HepG2 (cell line): ENCODE measurements around the gene TEX51.

ENCODE experiments used
- GPN1 ChIP-seq: sonication (generic); formaldehyde crosslinking; IDR thresholded peaks from 2 replicates; pipeline ENCODE4 v1.5.1; 2020; ENCODE audit warnings: missing genetic modification reagents, borderline replicate concordance
- PHF21A ChIP-seq: sonication (generic); formaldehyde crosslinking; IDR thresholded peaks from 2 replicates; pipeline ENCODE4 v1.5.0; 2020; ENCODE audit warnings: mild to moderate bottlenecking, missing genetic modification reagents
- RERE ChIP-seq: IDR thresholded peaks from 2 replicates; pipeline ENCODE4 v1.6.1; 2016; ENCODE audit warnings: low read depth, missing genetic modification reagents, missing compliant biosample characterization
- SOX6 ChIP-seq, 2 experiments: fragments of 450-650 bp in 1 of 2; sonication (generic) in 1 of 2; formaldehyde crosslinking in 1 of 2; IDR thresholded peaks; 2 replicates each; pipeline versions ENCODE4 v1.4.0 to v1.6.1; 2017 to 2020; ENCODE audit warnings: antibody characterized with exemption in 1 of 2, mild to moderate bottlenecking in 1 of 2, missing genetic modification reagents in 1 of 2
- SP1 ChIP-seq, 2 experiments: fragments of 450-650 bp in 1 of 2; sonication (generic) in 1 of 2; formaldehyde crosslinking in 1 of 2; IDR thresholded peaks; 2 replicates each; pipeline versions ENCODE4 v1.4.0 to v1.6.1; 2016 to 2020; ENCODE audit warnings: missing genetic modification reagents in 1 of 2
- ZBTB25 ChIP-seq: IDR thresholded peaks from 2 replicates; pipeline ENCODE4 v1.6.1; 2018; ENCODE audit warnings: missing genetic modification reagents
- ZFP36 ChIP-seq: fragments of 150-350 bp; IDR thresholded peaks from 2 replicates; pipeline ENCODE4 v1.6.1; 2018; ENCODE audit warnings: borderline replicate concordance, low read length, low read depth; ENCODE audit not compliant: partially characterized antibody
- ZKSCAN8 ChIP-seq: IDR thresholded peaks from 2 replicates; pipeline ENCODE4 v1.6.1; 2016; ENCODE audit warnings: borderline replicate concordance, missing genetic modification reagents, missing compliant biosample characterization
- ZNF224 ChIP-seq: sonication (generic); formaldehyde crosslinking; IDR thresholded peaks from 2 replicates; pipeline ENCODE4 v1.5.0; 2020; ENCODE audit warnings: mild to moderate bottlenecking, missing genetic modification reagents
- ZNF564 ChIP-seq: sonication (generic); formaldehyde crosslinking; IDR thresholded peaks from 2 replicates; pipeline ENCODE4 v1.8.1; 2023; ENCODE audit warnings: mild to moderate bottlenecking, missing genetic modification reagents
- ZNF616 ChIP-seq: sonication (generic); formaldehyde crosslinking; IDR thresholded peaks from 2 replicates; pipeline ENCODE4 v1.5.0; 2020; ENCODE audit warnings: low read depth, mild to moderate bottlenecking, missing genetic modification reagents
- TF ChIP-seq, protein P1 (sequence below): IDR thresholded peaks from 2 replicates; pipeline ENCODE4 v1.6.1; 2016; ENCODE audit warnings: missing biosample characterization, missing genetic modification reagents, low read depth
- TF ChIP-seq, protein P2 (sequence below): sonication (generic); formaldehyde crosslinking; IDR thresholded peaks from 2 replicates; pipeline ENCODE4 v1.5.0; 2020; ENCODE audit warnings: mild to moderate bottlenecking, missing genetic modification reagents, moderate library complexity
- TF ChIP-seq, protein P3 (sequence below): IDR thresholded peaks from 2 replicates; pipeline ENCODE4 v1.4.0; 2020; ENCODE audit warnings: mild to moderate bottlenecking, missing genetic modification reagents

DNA sequence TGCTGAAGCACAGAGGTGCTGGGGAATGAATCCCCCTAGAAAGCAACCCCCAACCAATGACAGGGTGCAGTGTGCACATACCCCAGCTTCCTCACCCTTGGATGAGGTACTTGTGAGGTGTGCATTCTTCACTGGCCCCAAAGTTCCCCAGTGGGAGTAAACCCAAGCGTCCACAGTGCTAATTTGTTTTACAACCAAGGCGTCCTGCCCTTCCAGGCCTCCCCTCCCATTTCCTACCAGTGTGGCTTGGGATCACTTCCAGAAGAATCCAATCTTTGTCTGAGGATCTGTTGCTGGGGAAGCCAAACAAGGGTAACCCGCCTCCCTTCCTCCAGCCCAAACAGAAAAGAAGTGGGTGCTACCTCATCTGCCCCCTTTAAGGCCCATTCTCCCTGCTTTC lies 40.3 kb upstream of the TEX51 start:
- TF ChIP-seq, protein P1, sequence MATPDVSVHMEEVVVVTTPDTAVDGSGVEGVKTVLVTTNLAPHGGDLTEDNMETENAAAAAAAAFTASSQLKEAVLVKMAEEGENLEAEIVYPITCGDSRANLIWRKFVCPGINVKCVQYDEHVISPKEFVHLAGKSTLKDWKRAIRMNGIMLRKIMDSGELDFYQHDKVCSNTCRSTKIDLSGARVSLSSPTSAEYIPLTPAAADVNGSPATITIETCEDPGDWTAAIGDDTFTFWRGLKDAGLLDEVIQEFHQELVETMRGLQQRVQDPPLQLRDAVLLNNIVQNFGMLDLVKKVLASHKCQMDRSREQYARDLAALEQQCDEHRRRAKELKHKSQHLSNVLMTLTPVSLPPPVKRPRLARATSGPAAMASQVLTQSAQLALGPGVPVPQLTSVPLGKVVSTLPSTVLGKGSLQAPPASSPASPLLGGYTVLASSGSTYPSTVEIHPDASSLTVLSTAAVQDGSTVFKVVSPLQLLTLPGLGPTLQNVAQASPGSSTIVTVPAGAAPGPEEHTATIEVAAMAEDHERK (CRISPR knock-in tag): no peak
- TF ChIP-seq, protein P2, sequence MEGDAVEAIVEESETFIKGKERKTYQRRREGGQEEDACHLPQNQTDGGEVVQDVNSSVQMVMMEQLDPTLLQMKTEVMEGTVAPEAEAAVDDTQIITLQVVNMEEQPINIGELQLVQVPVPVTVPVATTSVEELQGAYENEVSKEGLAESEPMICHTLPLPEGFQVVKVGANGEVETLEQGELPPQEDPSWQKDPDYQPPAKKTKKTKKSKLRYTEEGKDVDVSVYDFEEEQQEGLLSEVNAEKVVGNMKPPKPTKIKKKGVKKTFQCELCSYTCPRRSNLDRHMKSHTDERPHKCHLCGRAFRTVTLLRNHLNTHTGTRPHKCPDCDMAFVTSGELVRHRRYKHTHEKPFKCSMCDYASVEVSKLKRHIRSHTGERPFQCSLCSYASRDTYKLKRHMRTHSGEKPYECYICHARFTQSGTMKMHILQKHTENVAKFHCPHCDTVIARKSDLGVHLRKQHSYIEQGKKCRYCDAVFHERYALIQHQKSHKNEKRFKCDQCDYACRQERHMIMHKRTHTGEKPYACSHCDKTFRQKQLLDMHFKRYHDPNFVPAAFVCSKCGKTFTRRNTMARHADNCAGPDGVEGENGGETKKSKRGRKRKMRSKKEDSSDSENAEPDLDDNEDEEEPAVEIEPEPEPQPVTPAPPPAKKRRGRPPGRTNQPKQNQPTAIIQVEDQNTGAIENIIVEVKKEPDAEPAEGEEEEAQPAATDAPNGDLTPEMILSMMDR (CRISPR knock-in tag): no peak
- TF ChIP-seq GPN1: no peak
- TF ChIP-seq ZNF616: no peak
- TF ChIP-seq ZFP36: no peak
- TF ChIP-seq, protein P3, sequence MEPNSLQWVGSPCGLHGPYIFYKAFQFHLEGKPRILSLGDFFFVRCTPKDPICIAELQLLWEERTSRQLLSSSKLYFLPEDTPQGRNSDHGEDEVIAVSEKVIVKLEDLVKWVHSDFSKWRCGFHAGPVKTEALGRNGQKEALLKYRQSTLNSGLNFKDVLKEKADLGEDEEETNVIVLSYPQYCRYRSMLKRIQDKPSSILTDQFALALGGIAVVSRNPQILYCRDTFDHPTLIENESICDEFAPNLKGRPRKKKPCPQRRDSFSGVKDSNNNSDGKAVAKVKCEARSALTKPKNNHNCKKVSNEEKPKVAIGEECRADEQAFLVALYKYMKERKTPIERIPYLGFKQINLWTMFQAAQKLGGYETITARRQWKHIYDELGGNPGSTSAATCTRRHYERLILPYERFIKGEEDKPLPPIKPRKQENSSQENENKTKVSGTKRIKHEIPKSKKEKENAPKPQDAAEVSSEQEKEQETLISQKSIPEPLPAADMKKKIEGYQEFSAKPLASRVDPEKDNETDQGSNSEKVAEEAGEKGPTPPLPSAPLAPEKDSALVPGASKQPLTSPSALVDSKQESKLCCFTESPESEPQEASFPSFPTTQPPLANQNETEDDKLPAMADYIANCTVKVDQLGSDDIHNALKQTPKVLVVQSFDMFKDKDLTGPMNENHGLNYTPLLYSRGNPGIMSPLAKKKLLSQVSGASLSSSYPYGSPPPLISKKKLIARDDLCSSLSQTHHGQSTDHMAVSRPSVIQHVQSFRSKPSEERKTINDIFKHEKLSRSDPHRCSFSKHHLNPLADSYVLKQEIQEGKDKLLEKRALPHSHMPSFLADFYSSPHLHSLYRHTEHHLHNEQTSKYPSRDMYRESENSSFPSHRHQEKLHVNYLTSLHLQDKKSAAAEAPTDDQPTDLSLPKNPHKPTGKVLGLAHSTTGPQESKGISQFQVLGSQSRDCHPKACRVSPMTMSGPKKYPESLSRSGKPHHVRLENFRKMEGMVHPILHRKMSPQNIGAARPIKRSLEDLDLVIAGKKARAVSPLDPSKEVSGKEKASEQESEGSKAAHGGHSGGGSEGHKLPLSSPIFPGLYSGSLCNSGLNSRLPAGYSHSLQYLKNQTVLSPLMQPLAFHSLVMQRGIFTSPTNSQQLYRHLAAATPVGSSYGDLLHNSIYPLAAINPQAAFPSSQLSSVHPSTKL (CRISPR knock-in tag): no peak
- no peak for TF ChIP-seq ZNF564 (CRISPR knock-in tag)
- TF ChIP-seq ZKSCAN8 (CRISPR knock-in tag): no peak
- TF ChIP-seq ZNF224 (CRISPR knock-in tag): no peak
- no peak for TF ChIP-seq SOX6 (IDR thresholded peaks at IDR 0.05)
- TF ChIP-seq SOX6 (CRISPR knock-in tag; IDR thresholded peaks at IDR 0.05): no peak
- TF ChIP-seq RERE (CRISPR knock-in tag): no peak
- no peak for TF ChIP-seq PHF21A
- TF ChIP-seq ZBTB25 (CRISPR knock-in tag): no peak
- TF ChIP-seq SP1 (IDR thresholded peaks at IDR 0.05): no peak
- TF ChIP-seq SP1 (CRISPR knock-in tag; IDR thresholded peaks at IDR 0.05): no peak
